ENCODE data around the gene CD47. TPM values are rescaled to one million over a fixed set of nuclear protein-coding genes. Genes with fewer than 3 reads are reported as not detected.

CD47 gene
- total and polyA plus RNA-seq, 5 donors: 42.6 to 96.6 (median 67.3) TPM

DNA sequence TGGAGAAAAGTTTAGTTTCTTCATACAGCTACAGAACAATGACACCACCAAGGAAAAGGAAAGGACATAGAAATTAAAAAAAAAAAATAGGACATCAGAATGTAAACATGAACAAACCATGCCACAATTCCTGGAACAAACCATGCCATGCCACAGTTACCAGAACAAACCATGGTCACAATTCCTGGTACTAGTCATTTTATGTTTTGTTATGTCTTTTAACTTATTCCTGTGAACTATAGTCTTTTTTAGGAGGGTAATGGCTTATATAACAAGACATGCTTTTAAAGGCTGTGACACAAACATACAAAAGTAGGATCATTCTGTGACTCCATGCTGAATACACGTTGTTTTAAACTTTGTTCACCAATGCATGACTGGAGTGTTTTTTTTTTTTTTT lies 42.8 kb downstream of the CD47 start:
- intact Hi-C loops (cut with DNase I): no loop called here
- Histone ChIP-seq H3K27me3 (ENCODE audit: control insufficient read depth, insufficient read depth) (no peaks in the 10 kb centered on the region), H3K9me3 (ENCODE audit: control insufficient read depth, low read length) (no peaks in the 10 kb centered on the region), H3K27ac (ENCODE audit: low read length) (no peak overlapping the region), H3K4me3 (ENCODE audit: low read length) (no peak overlapping the region), H3K4me1 (ENCODE audit: control insufficient read depth, insufficient read depth, low read length) (peaks cover 3% of the 10 kb centered on the region)
- 95% methylated on average over 1 of the region's 1 CpG for WGBS
- DNase-seq (no peak), ATAC-seq (no peak)

DNA sequence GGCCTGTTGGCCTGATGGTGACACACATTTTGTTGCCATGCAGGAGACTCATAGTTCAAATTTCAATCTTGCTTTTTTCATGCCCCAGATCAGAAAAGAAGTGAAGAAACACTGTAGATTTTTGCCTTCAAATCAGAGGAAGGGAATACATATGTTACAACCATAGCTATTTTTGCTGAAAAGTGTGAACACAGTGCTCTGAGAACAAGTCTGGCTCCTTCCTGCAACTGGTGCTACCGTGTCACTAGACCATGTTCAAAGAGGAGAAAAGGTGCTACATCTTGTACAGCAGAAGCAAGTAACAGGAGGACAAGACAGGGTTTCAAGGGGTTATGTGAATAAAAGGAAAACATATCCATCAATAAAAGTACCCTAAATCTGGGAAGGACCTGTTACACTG lies 44.6 kb downstream of the CD47 start:
- peaks cover 3% of the 10 kb centered on the region for H3K4me1 ChIP-seq (ENCODE audit: control insufficient read depth, insufficient read depth, low read length)
- ATAC-seq: no peak
- 94% methylated on average over 1 of the region's 1 CpG for WGBS

DNA sequence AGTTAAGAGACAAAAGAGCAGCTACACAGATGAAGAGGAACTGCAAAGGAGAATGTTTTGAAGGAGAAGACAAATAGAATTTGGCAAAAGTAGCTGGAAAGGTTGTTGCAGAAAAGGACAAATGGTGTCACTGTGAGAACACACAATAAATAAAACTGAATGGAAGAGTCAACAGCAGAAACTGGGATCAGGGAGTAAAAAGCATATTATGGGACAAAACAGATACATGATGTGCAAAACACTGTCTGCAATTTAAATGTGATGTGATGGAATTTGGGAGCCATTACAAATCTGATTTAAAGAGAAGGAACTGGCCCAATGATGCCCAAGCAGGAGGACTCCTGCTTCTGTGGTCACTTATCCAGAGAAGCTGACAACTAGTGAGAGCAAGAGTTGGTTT lies 46.1 kb downstream of the CD47 start:
- no peaks in the 10 kb centered on the region for H3K4me1 ChIP-seq (ENCODE audit: control insufficient read depth, insufficient read depth, low read length)
- no peaks in the 10 kb centered on the region for H3K27me3 ChIP-seq (ENCODE audit: control insufficient read depth, insufficient read depth)
- no peaks in the 10 kb centered on the region for H3K9me3 ChIP-seq (ENCODE audit: control insufficient read depth, low read length)
- no peak overlapping the region for H3K4me3 ChIP-seq (ENCODE audit: low read length)
- no peak overlapping the region for H3K27ac ChIP-seq (ENCODE audit: low read length)
- no peak for ATAC-seq
- intact Hi-C loops (cut with DNase I): no loop called here
- DNase-seq: no peak

More for the DNA sequence above, 44.6 kb downstream of the CD47 start:
- DNase-seq: no peak
- no peak overlapping the region for H3K27ac ChIP-seq (ENCODE audit: low read length)
- intact Hi-C loops (cut with DNase I): no loop called here
- H3K27me3 ChIP-seq (ENCODE audit: control insufficient read depth, insufficient read depth): no peaks in the 10 kb centered on the region
- no peak overlapping the region for H3K4me3 ChIP-seq (ENCODE audit: low read length)
- H3K9me3 ChIP-seq (ENCODE audit: control insufficient read depth, low read length): no peaks in the 10 kb centered on the region

DNA sequence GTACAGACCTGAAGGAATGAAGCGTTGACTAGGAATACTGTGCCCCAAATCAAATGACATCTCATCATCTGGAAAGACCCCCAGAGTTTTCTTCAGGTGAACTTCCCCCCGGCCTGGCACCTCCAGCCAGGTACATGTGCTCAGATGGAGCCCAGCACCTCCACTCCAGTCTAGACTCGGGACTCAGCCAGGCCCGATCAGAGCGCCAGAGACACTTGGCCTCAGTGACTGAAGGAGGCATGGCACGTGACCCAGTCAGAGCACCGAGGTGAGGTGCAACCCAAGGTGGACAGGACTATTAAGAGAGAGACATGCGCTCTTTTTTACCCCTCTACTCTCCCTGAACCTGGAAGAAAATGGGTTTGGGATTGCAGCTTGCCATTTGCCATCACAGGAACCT lies 48.5 kb downstream of the CD47 start:
- WGBS: 99% methylated on average over 8 of the region's 8 CpGs

DNA sequence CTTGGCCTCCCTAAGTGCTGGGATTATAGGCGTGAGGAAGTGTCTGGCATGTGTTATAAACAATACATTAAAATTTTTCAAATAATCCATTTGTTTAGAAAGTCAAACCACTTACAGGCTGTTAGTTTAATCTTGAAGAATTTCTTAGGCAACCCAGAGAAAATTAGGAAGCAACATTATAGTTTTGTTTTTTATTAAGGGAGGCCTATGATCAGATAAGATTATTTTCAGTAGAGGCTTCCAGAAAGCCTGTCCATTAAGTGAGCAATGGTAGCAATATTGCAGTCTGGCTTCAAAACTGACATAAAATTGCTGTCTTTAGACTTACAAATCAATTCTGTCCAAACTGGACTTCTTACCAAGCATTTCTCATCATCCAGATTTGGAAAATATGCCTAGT lies 49.6 kb downstream of the CD47 start:
- H3K4me1 ChIP-seq (ENCODE audit: control insufficient read depth, insufficient read depth, low read length): no peaks in the 10 kb centered on the region
- WGBS: 94% methylated on average over 1 of the region's 1 CpG
- DNase-seq (no peak), ATAC-seq (no peak)
- no peak overlapping the region for H3K27ac ChIP-seq (ENCODE audit: low read length)
- no peak overlapping the region for H3K4me3 ChIP-seq (ENCODE audit: low read length)
- H3K27me3 ChIP-seq (ENCODE audit: control insufficient read depth, insufficient read depth): no peaks in the 10 kb centered on the region
- no peaks in the 10 kb centered on the region for H3K9me3 ChIP-seq (ENCODE audit: control insufficient read depth, low read length)
- intact Hi-C loops (cut with DNase I): no loop called here

More for the DNA sequence above, 48.5 kb downstream of the CD47 start:
- no peak overlapping the region for H3K27ac ChIP-seq (ENCODE audit: low read length)
- DNase-seq: no peak
- intact Hi-C loops (cut with DNase I): no loop called here
- no peaks in the 10 kb centered on the region for H3K27me3 ChIP-seq (ENCODE audit: control insufficient read depth, insufficient read depth)
- no peak overlapping the region for H3K4me3 ChIP-seq (ENCODE audit: low read length)
- H3K9me3 ChIP-seq (ENCODE audit: control insufficient read depth, low read length): no peaks in the 10 kb centered on the region
- no peaks in the 10 kb centered on the region for H3K4me1 ChIP-seq (ENCODE audit: control insufficient read depth, insufficient read depth, low read length)
- ATAC-seq: no peak

DNA sequence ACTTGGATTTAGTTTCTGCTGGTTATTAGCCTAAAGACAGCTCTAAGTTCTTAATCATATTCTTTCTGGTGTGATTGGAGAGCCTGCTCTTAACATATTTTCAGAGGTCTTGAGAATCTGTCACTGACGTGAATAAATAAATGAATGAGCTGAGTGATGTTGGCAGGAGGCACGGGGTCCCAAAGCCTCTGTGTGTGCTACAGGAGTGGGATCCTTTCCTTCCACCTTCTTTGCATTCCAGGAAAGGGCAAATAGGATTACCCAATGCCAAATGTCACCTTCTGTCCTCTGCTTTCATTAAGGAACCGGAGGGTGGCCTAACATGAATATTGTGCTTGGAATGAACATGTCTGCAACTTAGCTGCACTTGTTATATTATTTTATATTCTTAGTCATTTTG lies 53.1 kb downstream of the CD47 start:
- intact Hi-C loops (cut with DNase I): no loop called here
- DNase-seq (no peak), ATAC-seq (no peak)
- no peak overlapping the region for H3K27ac ChIP-seq (ENCODE audit: low read length)
- 66% methylated on average over 3 of the region's 3 CpGs for WGBS
- H3K9me3 ChIP-seq (ENCODE audit: control insufficient read depth, low read length): no peaks in the 10 kb centered on the region
- H3K4me3 ChIP-seq (ENCODE audit: low read length): no peak overlapping the region
- H3K4me1 ChIP-seq (ENCODE audit: control insufficient read depth, insufficient read depth, low read length): peaks cover 3% of the 10 kb centered on the region
- H3K27me3 ChIP-seq (ENCODE audit: control insufficient read depth, insufficient read depth): no peaks in the 10 kb centered on the region

DNA sequence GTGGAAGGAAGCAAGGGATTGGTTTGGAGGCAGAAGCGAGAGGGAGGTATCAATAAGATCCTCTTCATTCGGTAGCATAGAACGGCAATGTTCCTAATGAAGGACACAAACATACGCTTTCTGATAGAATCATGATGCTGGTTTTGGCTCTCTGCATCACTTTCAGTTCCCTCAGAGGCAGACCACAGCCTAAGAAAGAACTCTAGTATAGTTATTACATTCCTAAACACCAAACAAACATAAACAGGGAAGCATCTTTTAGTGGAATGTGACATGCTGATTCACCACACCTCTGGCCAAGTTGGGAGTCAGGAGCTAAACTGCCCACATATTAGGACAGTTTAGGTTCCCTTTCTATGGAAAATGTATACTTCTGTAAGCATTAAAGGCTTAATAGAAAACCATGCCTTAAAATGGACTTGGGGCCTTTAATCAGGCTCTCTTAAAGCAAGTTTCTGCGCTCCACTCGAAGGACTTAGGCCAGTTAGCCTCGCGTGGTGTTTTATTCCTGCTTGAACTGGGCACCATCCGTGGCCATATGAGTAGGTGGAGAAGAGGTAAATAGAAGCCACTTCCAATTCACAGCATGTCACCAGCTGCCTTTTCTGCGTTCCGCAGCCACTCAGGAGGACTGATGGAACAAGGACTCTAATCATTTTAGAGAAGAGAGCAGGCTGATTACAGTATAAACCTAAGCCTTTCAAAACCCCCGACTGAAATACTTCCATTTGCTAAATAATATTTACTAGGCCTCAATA lies 53.7 kb downstream of the CD47 start:
- peaks cover 3% of the 10 kb centered on the region for H3K4me1 ChIP-seq (ENCODE audit: control insufficient read depth, insufficient read depth, low read length)
- no peak for DNase-seq
- WGBS: 75% methylated on average over 12 of the region's 12 CpGs
- H3K9me3 ChIP-seq (ENCODE audit: control insufficient read depth, low read length): no peaks in the 10 kb centered on the region
- intact Hi-C loops (cut with DNase I): no loop called here
- no peaks in the 10 kb centered on the region for H3K27me3 ChIP-seq (ENCODE audit: control insufficient read depth, insufficient read depth)
- H3K4me3 ChIP-seq (ENCODE audit: low read length): no peak overlapping the region
- peak; percentile 16 to 27 for ATAC-seq
- peak overlapping the region; percentile 33 for H3K27ac ChIP-seq (ENCODE audit: low read length)

DNA sequence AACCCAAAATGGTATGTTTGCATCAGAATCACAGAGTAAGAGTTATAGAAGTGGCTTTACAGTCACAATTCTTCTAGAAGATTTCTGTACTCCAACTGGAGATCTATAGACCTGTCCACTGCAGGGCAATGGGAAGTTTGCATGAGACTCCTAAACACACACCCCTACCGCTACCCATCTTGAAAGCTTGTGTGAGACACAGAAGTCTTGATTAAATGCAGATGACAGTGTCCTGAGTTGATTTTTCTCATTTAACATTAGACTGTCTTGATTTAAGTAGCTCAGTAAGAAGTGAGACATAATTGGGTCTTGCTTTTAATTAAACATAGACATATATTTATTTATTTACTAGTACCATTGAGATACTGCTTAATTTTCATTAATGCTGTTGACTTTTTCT lies 54.4 kb downstream of the CD47 start:
- H3K9me3 ChIP-seq (ENCODE audit: control insufficient read depth, low read length): no peaks in the 10 kb centered on the region
- DNase-seq (no peak), ATAC-seq (no peak)
- intact Hi-C loops (cut with DNase I): no loop called here
- H3K27me3 ChIP-seq (ENCODE audit: control insufficient read depth, insufficient read depth): no peaks in the 10 kb centered on the region
- 95% methylated on average over 1 of the region's 1 CpG for WGBS
- no peak overlapping the region for H3K27ac ChIP-seq (ENCODE audit: low read length)
- peaks cover 3% of the 10 kb centered on the region for H3K4me1 ChIP-seq (ENCODE audit: control insufficient read depth, insufficient read depth, low read length)
- H3K4me3 ChIP-seq (ENCODE audit: low read length): no peak overlapping the region

DNA sequence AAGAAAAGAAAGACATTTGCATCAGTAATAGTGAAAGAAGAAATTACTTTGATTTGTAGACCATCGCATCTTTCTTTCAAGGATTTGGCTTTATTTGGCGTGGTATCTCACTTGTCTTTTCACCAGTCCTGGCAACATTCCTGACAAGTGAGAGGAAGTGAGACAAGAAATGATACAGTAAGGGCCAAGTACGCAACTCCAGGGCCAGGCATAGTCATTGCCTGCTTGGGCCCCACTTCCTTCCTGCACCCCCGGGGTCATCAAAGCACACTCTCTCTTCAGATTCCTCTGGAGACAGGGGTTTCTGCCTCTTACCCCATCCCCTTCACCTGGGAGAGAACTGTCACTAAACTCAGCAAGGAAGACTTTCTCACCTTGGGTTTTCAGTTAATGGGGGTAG lies 55.1 kb downstream of the CD47 start:
- DNase-seq: peak in 1 of 3 donors; percentile 17

DNA sequence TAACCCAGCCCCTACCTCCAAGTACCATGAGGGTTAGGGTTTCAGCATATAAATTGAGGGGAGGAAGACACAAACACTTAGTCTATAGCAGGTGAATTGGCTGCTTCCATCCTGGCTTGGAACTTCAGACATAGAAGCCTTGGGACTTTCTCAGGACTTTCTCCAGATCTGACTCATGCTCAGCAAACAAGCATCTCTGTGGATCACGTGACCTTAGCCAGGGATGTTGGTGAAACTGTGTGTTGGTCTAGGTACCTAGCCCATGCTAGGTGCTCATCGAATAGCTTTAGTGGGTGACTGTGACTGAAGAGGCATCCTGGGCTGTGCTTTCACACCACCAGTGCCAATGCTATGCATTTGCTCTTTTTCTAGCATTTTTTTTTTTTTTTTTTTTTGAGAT lies 58.9 kb downstream of the CD47 start:
- Histone ChIP-seq H3K4me1 (ENCODE audit: control insufficient read depth, insufficient read depth, low read length) (peaks cover 3% of the 10 kb centered on the region), H3K27me3 (ENCODE audit: control insufficient read depth, insufficient read depth) (no peaks in the 10 kb centered on the region), H3K9me3 (ENCODE audit: control insufficient read depth, low read length) (no peaks in the 10 kb centered on the region), H3K27ac (ENCODE audit: low read length) (no peak overlapping the region), H3K4me3 (ENCODE audit: low read length) (no peak overlapping the region)
- intact Hi-C loops (cut with DNase I): no loop called here
- WGBS: 95% methylated on average over 2 of the region's 2 CpGs
- ATAC-seq (no peak), DNase-seq (no peak)

More for the DNA sequence above, 55.1 kb downstream of the CD47 start:
- Histone ChIP-seq H3K4me3 (ENCODE audit: low read length) (no peak overlapping the region), H3K27me3 (ENCODE audit: control insufficient read depth, insufficient read depth) (no peaks in the 10 kb centered on the region), H3K27ac (ENCODE audit: low read length) (no peak overlapping the region), H3K9me3 (ENCODE audit: control insufficient read depth, low read length) (no peaks in the 10 kb centered on the region), H3K4me1 (ENCODE audit: control insufficient read depth, insufficient read depth, low read length) (peaks cover 3% of the 10 kb centered on the region)
- 30% methylated on average over 4 of the region's 4 CpGs for WGBS
- peak; percentile 77 to 83 for ATAC-seq
- intact Hi-C loops (cut with DNase I): no loop called here

DNA sequence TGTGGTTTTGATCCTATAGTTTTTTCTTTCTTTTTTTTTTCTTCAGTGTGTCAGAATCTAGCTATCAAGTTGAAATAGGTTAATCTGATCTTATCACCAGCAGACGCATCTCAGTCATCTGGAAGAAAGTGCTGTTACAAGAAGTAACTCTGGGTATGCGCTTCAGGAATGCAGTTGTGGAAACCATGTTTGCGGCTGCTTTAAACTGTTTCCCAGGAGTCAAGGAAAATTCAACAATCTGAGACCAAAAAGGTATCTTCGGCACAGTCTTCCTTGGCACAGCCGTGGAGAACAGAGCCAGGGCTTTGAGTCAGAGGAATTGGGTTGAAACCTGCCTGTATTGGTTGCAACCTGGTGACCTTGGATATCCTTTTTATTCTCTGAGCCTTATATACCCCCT lies 59.9 kb downstream of the CD47 start:
- DNase-seq (no peak), ATAC-seq (no peak)
- intact Hi-C loops (cut with DNase I): no loop called here
- 89% methylated on average over 5 of the region's 5 CpGs for WGBS
- no peaks in the 10 kb centered on the region for H3K9me3 ChIP-seq (ENCODE audit: control insufficient read depth, low read length)
- no peak overlapping the region for H3K4me3 ChIP-seq (ENCODE audit: low read length)
- peaks cover 3% of the 10 kb centered on the region for H3K4me1 ChIP-seq (ENCODE audit: control insufficient read depth, insufficient read depth, low read length)
- no peak overlapping the region for H3K27ac ChIP-seq (ENCODE audit: low read length)
- H3K27me3 ChIP-seq (ENCODE audit: control insufficient read depth, insufficient read depth): no peaks in the 10 kb centered on the region

DNA sequence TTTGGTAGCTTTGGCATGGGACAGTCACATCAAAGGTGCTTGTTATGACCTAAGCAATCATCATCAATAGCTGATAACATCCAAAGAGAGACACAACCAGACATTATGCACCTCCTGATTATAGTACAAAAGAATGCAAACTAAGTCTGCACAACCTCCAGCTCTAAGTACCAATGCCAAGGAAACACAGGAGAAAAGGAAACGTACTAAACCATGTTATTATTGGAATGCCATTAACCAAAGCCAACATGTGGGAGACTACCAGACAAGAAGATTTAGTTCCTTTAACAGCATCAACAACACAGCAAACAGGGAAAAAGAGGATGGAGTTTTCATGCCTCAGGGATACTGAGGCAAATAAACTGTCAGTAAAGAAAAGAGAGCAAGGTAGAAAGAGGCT lies 61.4 kb downstream of the CD47 start:
- Histone ChIP-seq H3K27me3 (ENCODE audit: control insufficient read depth, insufficient read depth) (no peaks in the 10 kb centered on the region), H3K4me3 (ENCODE audit: low read length) (no peak overlapping the region), H3K27ac (ENCODE audit: low read length) (no peak overlapping the region), H3K9me3 (ENCODE audit: control insufficient read depth, low read length) (no peaks in the 10 kb centered on the region), H3K4me1 (ENCODE audit: control insufficient read depth, insufficient read depth, low read length) (no peaks in the 10 kb centered on the region)
- no peak for DNase-seq
- intact Hi-C loops (cut with DNase I): no loop called here
- 56% methylated on average over 1 of the region's 1 CpG for WGBS
- no peak for ATAC-seq

All from right cardiac atrium (tissue), 5 donors.